Activated CD8-positive, alpha-beta memory T cell treated with anti-CD3 and anti-CD28 coated beads for 48 hours (primary cell): Measurements from ENCODE around the gene NOG.

Experiments
- DNase-seq, 3 experiments: peaks; one replicate each; pipeline ENCODE4 v3.0.0-alpha.2; 2020; ENCODE audit warnings: low read depth in 2 of 3, low spot score in 2 of 3

The NOG gene

DNA sequence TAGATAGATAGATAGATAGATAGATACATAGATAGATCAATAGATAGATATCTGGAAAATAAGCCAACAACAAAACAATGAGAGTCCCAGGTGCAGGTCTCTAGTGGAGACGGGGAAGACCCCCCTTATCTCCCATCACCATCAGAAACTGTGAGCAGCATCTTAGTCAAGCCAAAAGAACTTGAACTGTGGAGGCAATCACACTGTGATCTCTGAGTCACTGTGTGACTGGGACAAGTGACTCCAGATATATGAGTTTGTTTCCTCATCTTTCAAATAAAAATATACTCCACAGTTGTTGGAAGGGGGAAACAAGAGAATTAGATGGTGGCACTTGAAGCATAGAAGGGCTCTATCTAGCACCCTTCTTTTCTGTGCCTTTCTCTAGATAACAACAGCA is 42.1 kb downstream of the NOG start:
- no peak for DNase-seq

DNA sequence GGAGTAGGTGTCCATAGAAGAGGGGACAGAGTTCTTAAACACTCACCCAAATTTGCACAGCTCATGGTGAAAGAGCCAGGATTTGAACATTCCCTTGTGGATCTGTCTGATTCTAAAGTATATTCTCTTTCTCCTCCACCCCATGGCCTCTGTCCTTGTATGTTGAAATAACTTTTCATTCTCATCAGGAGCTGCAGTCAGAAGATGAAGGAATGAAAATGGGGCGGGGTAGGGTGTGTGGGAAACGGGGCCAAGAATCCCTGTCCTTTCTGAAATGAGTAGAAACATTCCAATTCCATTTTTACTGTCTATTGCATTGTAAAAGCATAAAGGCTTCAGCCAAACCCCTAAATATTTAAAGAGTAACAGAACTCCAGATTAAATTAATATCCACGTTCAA is 42.8 kb downstream of the NOG start:
- no peak for DNase-seq

DNA sequence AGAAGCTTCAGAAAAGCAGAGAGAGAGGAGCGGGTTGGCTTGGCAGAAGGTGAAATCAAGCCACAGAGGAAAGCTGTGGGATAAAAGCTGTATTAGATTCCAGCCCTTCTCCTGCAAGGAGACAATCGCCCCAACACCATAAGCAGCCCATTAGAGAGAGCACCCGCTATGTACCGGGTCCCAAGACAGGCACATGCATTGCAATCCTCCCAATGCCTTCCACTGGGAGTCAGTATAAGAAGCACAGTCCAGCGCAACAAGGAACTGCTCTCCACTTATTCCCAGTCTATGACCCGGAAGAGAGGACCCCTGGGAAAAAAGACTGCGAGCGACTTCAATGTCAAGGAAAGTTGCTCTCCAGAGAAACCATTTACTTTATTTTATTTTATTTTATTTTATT is 43.8 kb downstream of the NOG start:
- no peak for DNase-seq

DNA sequence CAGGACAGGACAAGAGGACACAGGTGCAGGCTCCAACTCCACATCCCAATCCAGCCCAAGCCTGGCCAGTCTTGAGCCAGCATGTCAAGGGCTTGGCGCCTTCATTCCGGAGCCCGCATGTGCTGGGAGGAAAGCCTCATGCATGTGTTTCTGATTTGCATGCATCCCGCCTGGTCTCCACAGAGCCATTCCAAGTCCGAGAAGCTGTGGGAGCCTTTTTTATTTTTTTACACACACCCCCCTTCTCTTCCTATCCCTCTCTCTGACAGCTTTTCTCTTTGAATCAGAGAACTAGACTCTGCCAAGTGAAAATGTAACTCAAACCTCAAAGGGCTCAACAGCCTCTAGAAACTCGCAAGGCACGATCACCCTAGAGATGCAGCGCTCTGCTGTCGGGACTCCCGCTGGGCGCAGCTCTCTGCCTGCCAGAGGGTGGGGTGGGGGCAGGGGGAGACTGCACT is 45.1 kb downstream of the NOG start:
- no peak for DNase-seq

DNA sequence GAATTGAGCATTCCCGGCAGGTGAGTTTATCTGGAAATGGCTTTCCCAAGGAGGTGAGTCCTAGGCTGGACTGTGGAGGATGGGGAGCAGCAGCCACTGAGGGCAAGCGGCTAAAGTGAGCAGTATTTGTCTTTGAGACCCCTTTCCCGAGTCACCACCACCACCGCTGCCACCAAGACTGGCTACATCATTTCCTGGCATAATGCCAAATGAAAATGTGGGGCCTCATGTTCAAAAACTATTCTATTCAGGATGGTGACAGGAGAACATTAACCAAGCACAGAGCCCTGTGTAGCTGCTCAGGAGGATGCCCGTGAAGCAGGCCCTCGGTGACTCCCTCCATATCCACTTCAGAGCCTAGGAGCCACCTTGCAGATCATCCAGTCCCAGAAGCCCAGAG is 46.0 kb downstream of the NOG start:
- no peak for DNase-seq

DNA sequence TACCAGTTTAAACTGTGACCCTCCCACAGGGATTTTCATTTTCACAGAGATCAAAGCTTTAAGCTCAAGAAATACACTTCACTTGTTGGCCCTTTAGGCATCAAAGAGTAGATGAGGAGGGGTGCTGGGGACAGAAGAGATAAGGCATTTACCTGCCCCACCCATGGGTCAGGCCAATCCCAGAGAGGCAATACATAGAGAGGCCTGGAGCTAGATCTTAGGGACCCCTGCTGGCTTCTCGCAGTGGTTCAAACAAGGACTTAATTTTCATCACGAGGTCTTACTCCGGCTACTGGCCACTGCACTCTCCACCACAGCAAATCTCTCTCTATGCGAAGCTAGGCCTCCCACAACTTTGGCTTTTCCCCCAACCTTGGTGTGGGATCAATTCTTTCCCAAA is 46.6 kb downstream of the NOG start:
- DNase-seq = no peak

DNA sequence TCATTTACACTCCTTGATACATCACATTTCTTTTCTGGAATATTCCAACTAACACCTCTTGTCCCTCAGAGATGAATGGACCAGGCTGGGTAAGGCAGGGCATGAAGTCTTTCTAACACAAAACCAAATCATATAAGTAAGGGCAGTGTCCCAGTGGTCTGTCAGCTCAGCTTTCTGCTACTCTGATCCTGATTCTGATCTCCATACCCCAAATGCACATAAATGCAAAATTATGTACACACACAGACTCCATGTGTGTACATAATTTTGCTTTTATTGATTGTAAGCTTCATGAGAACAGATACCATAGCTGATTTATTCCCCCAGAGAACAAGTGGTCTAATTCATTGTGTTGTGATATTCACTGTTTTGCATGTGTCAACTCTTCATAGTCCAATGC is 47.9 kb downstream of the NOG start:
- DNase-seq = no peak

DNA sequence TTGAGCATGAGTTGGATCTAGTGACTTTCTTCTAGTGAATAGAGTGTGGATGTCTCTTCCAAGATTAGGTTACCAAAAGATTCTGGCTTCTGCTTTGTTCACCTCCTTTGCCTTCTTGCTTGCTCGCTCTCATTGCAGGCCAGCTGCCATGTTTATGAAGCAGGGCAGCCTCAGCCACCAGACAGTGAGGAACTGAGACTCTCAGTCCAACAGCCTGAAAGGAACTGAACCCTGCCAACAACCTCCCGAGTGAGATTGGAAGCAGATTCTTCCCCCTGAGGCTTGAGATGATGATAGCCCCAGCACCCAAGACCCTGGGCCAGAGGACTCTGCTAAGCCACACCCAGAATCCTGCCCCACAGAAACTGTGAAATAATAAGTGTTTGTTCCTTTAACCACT is 48.4 kb downstream of the NOG start:
- no peak for DNase-seq

DNA sequence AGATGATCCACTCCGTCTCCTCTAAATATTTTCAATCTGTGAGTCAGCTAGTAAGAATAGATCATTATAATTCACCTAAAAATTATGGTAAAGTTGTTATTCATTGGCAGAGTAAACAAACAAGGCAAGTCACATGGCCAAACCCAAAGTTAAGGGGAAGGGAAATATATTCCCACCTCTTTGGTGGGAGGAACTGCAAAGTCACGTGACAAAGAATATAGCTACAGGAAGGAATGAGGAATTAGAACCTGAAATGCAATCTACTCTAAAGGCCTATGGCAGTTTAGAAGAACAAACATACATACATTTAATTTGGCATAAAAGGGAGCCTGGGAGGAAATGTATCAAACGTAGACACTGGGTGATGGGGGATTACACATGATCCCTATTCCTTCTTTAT is 48.9 kb downstream of the NOG start:
- DNase-seq = no peak
